ENCODE results near the gene ATRN.

DNA sequence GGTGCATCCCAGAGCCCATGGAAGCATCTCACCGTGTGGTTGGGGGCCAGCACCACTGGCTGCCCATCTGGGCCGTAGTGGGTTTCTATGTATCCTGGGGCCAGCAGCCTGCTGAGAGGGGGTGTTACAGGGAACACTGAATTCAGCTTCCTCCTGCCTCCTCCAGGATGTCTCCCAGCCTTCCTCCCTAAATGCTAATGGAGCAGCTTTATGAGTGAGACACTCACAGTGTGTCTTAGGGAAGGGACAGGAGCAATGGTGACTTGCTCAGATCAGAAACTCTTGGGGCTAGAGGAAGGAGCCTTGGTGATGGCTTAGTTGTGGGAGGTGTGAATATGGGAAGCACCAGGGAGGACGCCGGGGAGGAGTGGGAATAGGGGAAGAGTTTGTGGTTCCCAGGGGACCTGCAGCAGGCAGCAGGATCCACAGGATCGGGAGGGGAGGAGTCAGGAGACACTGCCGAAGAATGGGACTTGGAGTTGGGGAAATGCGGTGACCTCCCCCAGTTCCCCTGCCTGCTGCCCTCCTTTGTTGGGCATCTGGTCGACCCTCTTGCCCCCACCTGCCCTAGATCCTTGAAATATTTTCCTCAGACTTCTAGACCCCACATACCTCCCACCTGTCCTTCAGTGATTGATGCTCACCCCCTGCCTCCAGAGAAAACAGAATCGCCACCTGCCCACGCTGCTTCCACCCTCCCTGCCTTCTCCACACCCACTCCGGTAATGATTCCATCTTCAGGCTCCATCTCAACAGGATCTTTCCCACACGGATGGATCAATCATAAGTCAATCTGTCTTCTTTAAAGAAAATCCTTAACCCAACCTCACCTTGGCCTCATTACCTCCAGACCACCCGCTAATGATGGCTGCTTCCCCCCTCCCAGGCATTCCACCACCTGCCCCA, 204.4 kb downstream of the ATRN start:
- TF ChIP-seq POLR2A (IDR thresholded peaks at IDR 0.05; ENCODE audit: low read depth, low read length): no peak
- TF ChIP-seq, protein P1, sequence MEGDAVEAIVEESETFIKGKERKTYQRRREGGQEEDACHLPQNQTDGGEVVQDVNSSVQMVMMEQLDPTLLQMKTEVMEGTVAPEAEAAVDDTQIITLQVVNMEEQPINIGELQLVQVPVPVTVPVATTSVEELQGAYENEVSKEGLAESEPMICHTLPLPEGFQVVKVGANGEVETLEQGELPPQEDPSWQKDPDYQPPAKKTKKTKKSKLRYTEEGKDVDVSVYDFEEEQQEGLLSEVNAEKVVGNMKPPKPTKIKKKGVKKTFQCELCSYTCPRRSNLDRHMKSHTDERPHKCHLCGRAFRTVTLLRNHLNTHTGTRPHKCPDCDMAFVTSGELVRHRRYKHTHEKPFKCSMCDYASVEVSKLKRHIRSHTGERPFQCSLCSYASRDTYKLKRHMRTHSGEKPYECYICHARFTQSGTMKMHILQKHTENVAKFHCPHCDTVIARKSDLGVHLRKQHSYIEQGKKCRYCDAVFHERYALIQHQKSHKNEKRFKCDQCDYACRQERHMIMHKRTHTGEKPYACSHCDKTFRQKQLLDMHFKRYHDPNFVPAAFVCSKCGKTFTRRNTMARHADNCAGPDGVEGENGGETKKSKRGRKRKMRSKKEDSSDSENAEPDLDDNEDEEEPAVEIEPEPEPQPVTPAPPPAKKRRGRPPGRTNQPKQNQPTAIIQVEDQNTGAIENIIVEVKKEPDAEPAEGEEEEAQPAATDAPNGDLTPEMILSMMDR (IDR thresholded peaks at IDR 0.05; ENCODE audit: extremely low read depth in 1 of 2, insufficient read depth in 1 of 2, low read depth in 1 of 2, low read length in 2 of 2): no peak
- no peak for TF ChIP-seq EZH2 (IDR thresholded peaks at IDR 0.05; ENCODE audit: borderline replicate concordance, low read depth, low read length, severe bottlenecking)
